ENCODE results near the gene PPP1R15B. TPM values are rescaled to one million over a fixed set of nuclear protein-coding genes. Genes with fewer than 3 reads are reported as not detected.

PPP1R15B gene
- total RNA-seq, 1 experiment from 2014 or later = 69.3 TPM

DNA sequence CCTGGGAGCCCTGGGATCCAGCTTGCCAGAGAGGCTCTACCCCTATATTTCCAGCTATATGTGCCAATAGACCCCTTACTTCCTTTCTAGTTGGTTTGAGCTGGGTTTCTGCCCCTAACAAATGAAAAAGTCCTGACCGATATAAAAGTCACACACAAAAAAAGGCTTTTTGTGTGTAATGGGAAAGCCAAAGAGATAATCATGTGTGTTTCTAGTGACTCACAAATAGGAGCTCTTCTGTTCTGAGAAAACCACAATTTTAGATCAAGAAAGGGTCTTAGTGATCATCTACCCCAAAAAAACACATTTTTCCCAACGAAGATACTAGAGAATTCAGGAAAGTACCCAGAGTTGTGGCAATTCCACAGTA, 28.9 kb downstream of the PPP1R15B start:
- H2AFZ ChIP-seq (ENCODE audit: low read depth, low read length, poor library complexity, severe bottlenecking) = no peak overlapping the region
- H3K27me3 ChIP-seq (ENCODE audit: insufficient read depth, low read length) = no peaks in the 10 kb centered on the region
- H4K20me1 ChIP-seq (ENCODE audit: insufficient read depth) = no peaks in the 10 kb centered on the region
- intact Hi-C loops (cut with micrococcal nuclease) = no loop called here
- no TSS peak for BruUV-seq (replicated peaks)
- TF ChIP-seq TCF7L2 (IDR thresholded peaks at IDR 0.05; ENCODE audit: borderline replicate concordance, extremely low read depth, insufficient read depth, insufficient read length) (no peak), ZFX (IDR thresholded peaks at IDR 0.05) (no peak), SIN3A (IDR thresholded peaks at IDR 0.05; ENCODE audit: low read depth) (no peak), SRF (IDR thresholded peaks at IDR 0.05; ENCODE audit: low read depth) (no peak), EGR1 (IDR thresholded peaks at IDR 0.05; ENCODE audit: low read depth) (no peak), EZH2 (IDR thresholded peaks at IDR 0.05) (no peak), ELF1 (IDR thresholded peaks at IDR 0.05; ENCODE audit: borderline replicate concordance, low read depth) (no peak), YY1 (IDR thresholded peaks at IDR 0.05; ENCODE audit: extremely low read depth, insufficient replicate concordance, low read depth, low read length) (no peak), POLR2AphosphoS5 (IDR thresholded peaks at IDR 0.05; ENCODE audit: low read depth, low read length) (no peak), CBX3 (IDR thresholded peaks at IDR 0.05; ENCODE audit: low read depth) (no peak), RAD21 (IDR thresholded peaks at IDR 0.05; ENCODE audit: low read depth) (no peak), FOSL1 (IDR thresholded peaks at IDR 0.05; ENCODE audit: low read depth) (no peak), POLR2A (IDR thresholded peaks at IDR 0.05; ENCODE audit: borderline replicate concordance, extremely low read depth, insufficient read depth, insufficient read length) (no peak), SP1 (IDR thresholded peaks at IDR 0.05; ENCODE audit: low read depth) (no peak), JUND (IDR thresholded peaks at IDR 0.05) (no peak)
- TF ChIP-seq, protein P1, sequence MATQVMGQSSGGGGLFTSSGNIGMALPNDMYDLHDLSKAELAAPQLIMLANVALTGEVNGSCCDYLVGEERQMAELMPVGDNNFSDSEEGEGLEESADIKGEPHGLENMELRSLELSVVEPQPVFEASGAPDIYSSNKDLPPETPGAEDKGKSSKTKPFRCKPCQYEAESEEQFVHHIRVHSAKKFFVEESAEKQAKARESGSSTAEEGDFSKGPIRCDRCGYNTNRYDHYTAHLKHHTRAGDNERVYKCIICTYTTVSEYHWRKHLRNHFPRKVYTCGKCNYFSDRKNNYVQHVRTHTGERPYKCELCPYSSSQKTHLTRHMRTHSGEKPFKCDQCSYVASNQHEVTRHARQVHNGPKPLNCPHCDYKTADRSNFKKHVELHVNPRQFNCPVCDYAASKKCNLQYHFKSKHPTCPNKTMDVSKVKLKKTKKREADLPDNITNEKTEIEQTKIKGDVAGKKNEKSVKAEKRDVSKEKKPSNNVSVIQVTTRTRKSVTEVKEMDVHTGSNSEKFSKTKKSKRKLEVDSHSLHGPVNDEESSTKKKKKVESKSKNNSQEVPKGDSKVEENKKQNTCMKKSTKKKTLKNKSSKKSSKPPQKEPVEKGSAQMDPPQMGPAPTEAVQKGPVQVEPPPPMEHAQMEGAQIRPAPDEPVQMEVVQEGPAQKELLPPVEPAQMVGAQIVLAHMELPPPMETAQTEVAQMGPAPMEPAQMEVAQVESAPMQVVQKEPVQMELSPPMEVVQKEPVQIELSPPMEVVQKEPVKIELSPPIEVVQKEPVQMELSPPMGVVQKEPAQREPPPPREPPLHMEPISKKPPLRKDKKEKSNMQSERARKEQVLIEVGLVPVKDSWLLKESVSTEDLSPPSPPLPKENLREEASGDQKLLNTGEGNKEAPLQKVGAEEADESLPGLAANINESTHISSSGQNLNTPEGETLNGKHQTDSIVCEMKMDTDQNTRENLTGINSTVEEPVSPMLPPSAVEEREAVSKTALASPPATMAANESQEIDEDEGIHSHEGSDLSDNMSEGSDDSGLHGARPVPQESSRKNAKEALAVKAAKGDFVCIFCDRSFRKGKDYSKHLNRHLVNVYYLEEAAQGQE (IDR thresholded peaks at IDR 0.05; ENCODE audit: low read depth) = no peak
- TF ChIP-seq, protein P2, sequence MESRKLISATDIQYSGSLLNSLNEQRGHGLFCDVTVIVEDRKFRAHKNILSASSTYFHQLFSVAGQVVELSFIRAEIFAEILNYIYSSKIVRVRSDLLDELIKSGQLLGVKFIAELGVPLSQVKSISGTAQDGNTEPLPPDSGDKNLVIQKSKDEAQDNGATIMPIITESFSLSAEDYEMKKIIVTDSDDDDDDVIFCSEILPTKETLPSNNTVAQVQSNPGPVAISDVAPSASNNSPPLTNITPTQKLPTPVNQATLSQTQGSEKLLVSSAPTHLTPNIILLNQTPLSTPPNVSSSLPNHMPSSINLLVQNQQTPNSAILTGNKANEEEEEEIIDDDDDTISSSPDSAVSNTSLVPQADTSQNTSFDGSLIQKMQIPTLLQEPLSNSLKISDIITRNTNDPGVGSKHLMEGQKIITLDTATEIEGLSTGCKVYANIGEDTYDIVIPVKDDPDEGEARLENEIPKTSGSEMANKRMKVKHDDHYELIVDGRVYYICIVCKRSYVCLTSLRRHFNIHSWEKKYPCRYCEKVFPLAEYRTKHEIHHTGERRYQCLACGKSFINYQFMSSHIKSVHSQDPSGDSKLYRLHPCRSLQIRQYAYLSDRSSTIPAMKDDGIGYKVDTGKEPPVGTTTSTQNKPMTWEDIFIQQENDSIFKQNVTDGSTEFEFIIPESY (IDR thresholded peaks at IDR 0.05; ENCODE audit: extremely low read depth, insufficient replicate concordance, low read length) = no peak
- TF ChIP-seq, protein P3, sequence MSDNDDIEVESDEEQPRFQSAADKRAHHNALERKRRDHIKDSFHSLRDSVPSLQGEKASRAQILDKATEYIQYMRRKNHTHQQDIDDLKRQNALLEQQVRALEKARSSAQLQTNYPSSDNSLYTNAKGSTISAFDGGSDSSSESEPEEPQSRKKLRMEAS (IDR thresholded peaks at IDR 0.05) = no peak
- TF ChIP-seq, protein P4, sequence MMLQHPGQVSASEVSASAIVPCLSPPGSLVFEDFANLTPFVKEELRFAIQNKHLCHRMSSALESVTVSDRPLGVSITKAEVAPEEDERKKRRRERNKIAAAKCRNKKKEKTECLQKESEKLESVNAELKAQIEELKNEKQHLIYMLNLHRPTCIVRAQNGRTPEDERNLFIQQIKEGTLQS (IDR thresholded peaks at IDR 0.05) = no peak
- TF ChIP-seq, protein P5, sequence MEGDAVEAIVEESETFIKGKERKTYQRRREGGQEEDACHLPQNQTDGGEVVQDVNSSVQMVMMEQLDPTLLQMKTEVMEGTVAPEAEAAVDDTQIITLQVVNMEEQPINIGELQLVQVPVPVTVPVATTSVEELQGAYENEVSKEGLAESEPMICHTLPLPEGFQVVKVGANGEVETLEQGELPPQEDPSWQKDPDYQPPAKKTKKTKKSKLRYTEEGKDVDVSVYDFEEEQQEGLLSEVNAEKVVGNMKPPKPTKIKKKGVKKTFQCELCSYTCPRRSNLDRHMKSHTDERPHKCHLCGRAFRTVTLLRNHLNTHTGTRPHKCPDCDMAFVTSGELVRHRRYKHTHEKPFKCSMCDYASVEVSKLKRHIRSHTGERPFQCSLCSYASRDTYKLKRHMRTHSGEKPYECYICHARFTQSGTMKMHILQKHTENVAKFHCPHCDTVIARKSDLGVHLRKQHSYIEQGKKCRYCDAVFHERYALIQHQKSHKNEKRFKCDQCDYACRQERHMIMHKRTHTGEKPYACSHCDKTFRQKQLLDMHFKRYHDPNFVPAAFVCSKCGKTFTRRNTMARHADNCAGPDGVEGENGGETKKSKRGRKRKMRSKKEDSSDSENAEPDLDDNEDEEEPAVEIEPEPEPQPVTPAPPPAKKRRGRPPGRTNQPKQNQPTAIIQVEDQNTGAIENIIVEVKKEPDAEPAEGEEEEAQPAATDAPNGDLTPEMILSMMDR (IDR thresholded peaks at IDR 0.05 in 2 of 3, conservative IDR thresholded peaks at IDR 0.05 in 1 of 3; ENCODE audit: borderline replicate concordance in 1 of 3, insufficient read depth in 1 of 3, low read depth in 2 of 3, low read length in 2 of 3) = no peak
- ChIA-PET RAD21 (ENCODE audit: low non-redundant PET in 1 of 2, low total read pairs in 2 of 2, uncharacterized antibody in 2 of 2, unreplicated experiment in 2 of 2) (no interaction called here), POLR2A (no interaction called here), CTCF (interaction anchor here (1.5 kb wide), 1 partner anchor 16 kb away, joined by 11 read pairs; no protein-coding TSS in a partner anchor)
- no peaks in the 10 kb centered on the region for H3K79me2 ChIP-seq (ENCODE audit: insufficient read depth, low read length)
- H3K27ac ChIP-seq (ENCODE audit: low read depth, low read length) = no peak overlapping the region
- no peak overlapping the region for H3K4me3 ChIP-seq (replicated peaks in 1 of 2; ENCODE audit: low read depth in 1 of 2, low read length in 2 of 2)
- H3K4me1 ChIP-seq (ENCODE audit: control insufficient read depth in 1 of 2, insufficient read depth in 2 of 2, low read length in 2 of 2) = peaks cover 5 to 20% of the 10 kb centered on the region in 2 experiments; a peak in 3 of 4 replicates
- H3K9ac ChIP-seq (ENCODE audit: low read length) = no peak overlapping the region
- H3K36me3 ChIP-seq (ENCODE audit: control insufficient read depth in 1 of 2, insufficient read depth in 2 of 2, low read length in 2 of 2) = no peaks in the 10 kb centered on the region
- no peaks in the 10 kb centered on the region for H3K9me3 ChIP-seq (ENCODE audit: control insufficient read depth in 1 of 2, insufficient read depth in 1 of 2, low read depth in 1 of 2, low read length in 2 of 2)
- no peak overlapping the region for H3K4me2 ChIP-seq (ENCODE audit: low read length)
- no peaks in the 10 kb centered on the region for H3K9me2 ChIP-seq (ENCODE audit: insufficient read depth)
- no peak for DNase-seq (ENCODE audit: low read depth, low spot score)
- ATAC-seq = no peak

Data from HCT116 (cell line).